Subcutaneous adipose tissue (tissue), 4 donors: ENCODE results near the gene POU6F2. TPM values are rescaled to one million over a fixed set of nuclear protein-coding genes. Genes with fewer than 3 reads are reported as not detected.

ENCODE experiments used
- CTCF ChIP-seq: fragments of 450-650 bp; IDR thresholded peaks from one replicate; pipeline ENCODE4 v1.5.1; 2016; ENCODE audit warnings: low read depth, mild to moderate bottlenecking, control low read depth, antibody characterized with exemption, moderate library complexity
- total RNA-seq, 4 donors: library from RNA; depleted of rRNA; stranded (reverse); fragments of >200 nt; gene quantifications; one replicate each; pipeline ENCODE4 v1.1.0, GENCODE V29; 2016

POU6F2 gene
- total RNA-seq, 4 donors from 2014 or later: not detected

- TF ChIP-seq CTCF: no peak
Measured at GRCh38 chr7:39417642-39418041, 439.9 kb downstream of the POU6F2 start.

- TF ChIP-seq CTCF: no peak
Measured at GRCh38 chr7:39421251-39421650, 443.5 kb downstream of the POU6F2 start.

- no peak for TF ChIP-seq CTCF
Measured at GRCh38 chr7:39421661-39422060, 444.0 kb downstream of the POU6F2 start.

- no peak for TF ChIP-seq CTCF
Measured at GRCh38 chr7:39428221-39428620, 450.5 kb downstream of the POU6F2 start.

GRCh38 chr7:39429421-39429820, 451.7 kb downstream of the POU6F2 start:
- no peak for TF ChIP-seq CTCF

GRCh38 chr7:39430441-39430840, 452.7 kb downstream of the POU6F2 start:
- TF ChIP-seq CTCF: no peak

- no peak for TF ChIP-seq CTCF
Measured at GRCh38 chr7:39430909-39431641, 453.4 kb downstream of the POU6F2 start.
